GM18870 (cell line): ENCODE measurements around the gene DHRSX.
"Not testable (repeated sequence)": the region's sequence is repeated elsewhere in the genome, so short reads cannot be mapped to it uniquely, and the experiment has no call there.

Experiments used
- ATAC-seq: cut with Tn5 transposase; IDR thresholded peaks from one replicate; pipeline ENCODE4 v1.9.1; 2021; ENCODE audit warnings: moderate library complexity; ENCODE audit not compliant: unreplicated experiment

The DHRSX gene

GRCh38 chrX:2477313-2477712 lies 23.5 kb downstream of the DHRSX start:
- ATAC-seq: not testable (repeated sequence)

DNA sequence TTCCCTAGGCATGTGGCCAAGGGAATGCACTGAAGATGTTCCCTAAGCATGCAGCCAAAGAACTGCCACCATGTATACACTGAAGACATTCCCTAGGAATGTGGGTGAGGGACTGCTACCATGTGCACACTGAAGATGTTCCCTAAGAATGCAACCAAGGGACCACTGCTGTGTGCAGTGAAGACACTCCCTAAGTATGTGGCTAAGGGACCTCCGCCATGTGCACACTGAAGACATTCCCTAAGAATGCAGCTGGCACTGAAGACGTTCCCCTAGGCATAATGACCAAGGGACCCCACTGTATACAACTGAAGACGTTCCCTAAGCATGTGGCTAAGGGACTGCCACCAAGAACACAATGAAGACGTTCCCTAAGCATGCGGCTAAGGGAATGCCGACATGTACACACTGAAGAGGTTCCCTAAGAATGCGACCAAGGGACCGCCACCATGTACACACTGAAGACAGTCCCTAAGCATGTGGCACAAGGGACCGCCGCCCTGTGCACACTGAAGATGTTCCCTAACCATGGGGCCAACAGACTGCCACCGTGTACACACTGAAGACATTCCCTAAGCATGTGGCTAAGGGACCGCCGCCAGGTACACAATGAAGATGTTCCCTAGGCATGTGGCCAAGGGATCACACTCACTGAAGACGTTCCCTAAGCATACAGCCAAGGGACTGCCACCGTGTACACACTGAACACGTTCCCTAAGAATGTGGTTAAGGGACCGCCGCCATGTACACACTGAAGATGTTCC lies 25.6 kb downstream of the DHRSX start:
- no peak for ATAC-seq

DNA sequence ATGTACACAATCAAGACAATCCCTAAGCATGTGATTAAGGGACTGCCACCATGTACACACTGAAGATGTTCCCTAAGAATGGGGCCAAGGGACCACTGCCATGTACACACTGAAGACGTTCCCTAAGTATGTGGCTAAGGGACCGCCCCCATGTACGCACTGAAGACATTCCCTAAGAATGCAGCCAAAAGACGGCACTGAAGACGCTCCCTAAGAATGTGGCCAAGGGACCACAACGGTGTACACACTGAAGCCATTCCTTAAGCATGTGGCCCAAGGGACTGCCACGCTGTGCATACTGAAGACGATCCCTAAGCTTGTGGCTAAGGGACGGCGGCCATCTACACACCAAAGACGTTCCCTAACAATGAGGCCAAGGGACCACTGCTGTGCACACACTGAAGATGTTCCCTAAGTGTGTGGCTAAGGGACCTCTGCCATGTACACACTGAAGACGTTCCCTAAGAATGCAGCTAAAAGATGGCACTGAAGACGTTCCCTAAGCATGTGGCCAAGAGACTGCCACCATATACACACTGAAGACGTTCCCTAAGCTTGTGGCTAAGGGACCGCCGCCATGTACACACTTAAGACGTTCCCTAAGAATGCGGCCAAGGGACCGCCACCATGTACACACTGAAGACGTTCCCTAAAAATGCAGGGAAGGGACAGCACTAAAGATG lies 26.4 kb downstream of the DHRSX start:
- ATAC-seq: no peak

DNA sequence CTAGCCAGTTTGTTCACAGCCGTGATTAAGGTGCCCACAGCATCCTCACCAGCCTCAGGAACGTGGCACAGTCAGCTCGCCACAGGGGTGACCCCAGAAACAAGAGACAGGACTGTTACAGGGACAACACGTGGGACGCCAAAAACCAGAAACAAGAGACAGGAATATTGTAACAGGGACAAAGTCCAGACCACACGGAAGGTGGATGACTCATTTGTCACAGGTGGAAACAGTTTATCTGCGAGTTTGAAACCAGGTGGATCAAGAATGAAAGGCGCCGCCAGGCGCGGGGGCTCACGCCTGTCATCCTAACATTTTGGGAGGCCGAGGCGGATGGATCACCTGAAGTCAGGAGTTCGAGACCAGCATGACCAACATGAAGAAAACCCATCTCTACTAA lies 27.7 kb downstream of the DHRSX start:
- ATAC-seq: not testable (repeated sequence)

- ATAC-seq: no peak
Measured at GRCh38 chrX:2471641-2472040, 29.1 kb downstream of the DHRSX start.

DNA sequence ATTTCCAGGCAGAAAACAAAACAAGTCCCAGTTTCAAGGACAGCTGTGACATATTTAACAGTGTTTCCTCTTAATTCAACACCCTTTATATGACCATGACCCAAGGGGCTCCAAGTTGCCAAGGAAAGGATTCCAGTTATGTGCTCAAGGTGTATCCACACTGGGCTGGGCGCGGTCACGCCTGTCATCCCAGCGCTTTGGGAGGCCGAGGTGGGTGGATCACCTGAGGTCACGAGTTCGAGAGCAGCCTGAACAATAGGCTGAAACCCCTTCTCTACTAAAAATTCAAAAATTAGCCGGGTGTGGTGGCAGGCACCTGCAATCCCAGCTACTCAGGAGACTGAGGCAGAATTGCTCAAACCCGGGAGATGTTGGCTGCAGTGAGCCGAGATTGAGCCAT lies 29.6 kb downstream of the DHRSX start:
- not testable (repeated sequence) for ATAC-seq

- not testable (repeated sequence) for ATAC-seq
Measured at GRCh38 chrX:2469852-2470251, 30.9 kb downstream of the DHRSX start.

GRCh38 chrX:2469196-2469685 lies 31.5 kb downstream of the DHRSX start:
- no peak for ATAC-seq

- ATAC-seq: no peak
Measured at GRCh38 chrX:2468261-2469195, 32.2 kb downstream of the DHRSX start.

GRCh38 chrX:2466876-2467656 lies 33.7 kb downstream of the DHRSX start:
- ATAC-seq: no peak

DNA sequence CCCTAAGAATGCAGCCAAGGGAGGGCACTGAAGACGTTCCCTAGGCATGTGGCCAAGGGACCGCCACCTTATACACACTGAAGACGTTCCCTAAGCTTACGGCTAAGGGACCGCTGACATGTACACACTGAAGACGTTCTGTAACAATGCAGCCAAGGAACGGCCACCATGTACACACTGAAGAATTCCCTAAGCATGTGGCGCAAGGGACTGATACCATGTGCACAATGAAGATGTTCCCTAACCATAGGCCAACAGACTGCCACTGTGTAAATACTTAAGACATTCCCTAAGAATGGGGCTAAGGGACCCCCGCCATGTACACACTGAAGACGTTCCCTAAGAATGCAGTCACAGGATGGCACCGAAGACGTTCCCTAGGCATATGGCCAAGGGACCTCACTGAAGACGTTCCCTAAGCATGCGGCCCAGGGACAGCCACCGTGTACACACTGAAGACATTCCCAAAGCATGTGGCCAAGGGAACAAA lies 36.1 kb downstream of the DHRSX start:
- ATAC-seq: no peak

DNA sequence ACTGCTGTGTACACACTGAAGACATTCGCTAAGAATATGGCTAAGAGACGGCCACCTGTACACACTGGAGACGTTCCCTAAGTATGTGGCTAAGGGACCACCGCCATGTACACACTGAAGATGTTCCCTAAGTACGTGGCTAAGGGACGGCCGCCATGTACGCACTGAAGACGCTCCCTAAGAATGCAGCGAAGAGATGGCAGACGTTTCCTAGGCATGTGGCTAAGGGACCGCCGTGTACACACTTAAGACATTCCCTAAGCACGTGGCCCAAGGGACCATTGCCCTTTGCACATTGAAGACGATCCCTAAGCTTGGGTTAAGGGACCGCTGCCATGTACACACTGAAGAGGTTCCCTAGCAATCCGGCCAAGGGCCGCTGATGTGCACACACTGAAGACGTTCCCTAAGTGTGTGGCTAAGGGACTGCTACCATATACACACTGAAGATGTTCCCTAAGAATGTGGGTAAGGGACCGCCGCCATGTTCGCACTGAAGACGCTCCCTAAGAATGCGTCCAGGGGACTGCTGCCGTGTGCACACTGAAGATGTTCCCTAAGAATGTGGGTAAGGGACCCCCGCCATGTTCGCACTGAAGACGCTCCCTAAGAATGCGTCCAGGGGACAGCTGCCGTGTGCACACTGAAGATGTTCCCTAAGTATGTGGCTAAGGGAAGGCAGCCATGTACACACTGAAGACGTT lies 36.7 kb downstream of the DHRSX start:
- no peak for ATAC-seq

- not testable (repeated sequence) for ATAC-seq
Measured at GRCh38 chrX:2463481-2463880, 37.3 kb downstream of the DHRSX start.

GRCh38 chrX:2462780-2463179 lies 38.0 kb downstream of the DHRSX start:
- ATAC-seq: no peak

GRCh38 chrX:2462074-2462473 lies 38.7 kb downstream of the DHRSX start:
- no peak for ATAC-seq

GRCh38 chrX:2461711-2462016 lies 39.1 kb downstream of the DHRSX start:
- ATAC-seq: no peak

DNA sequence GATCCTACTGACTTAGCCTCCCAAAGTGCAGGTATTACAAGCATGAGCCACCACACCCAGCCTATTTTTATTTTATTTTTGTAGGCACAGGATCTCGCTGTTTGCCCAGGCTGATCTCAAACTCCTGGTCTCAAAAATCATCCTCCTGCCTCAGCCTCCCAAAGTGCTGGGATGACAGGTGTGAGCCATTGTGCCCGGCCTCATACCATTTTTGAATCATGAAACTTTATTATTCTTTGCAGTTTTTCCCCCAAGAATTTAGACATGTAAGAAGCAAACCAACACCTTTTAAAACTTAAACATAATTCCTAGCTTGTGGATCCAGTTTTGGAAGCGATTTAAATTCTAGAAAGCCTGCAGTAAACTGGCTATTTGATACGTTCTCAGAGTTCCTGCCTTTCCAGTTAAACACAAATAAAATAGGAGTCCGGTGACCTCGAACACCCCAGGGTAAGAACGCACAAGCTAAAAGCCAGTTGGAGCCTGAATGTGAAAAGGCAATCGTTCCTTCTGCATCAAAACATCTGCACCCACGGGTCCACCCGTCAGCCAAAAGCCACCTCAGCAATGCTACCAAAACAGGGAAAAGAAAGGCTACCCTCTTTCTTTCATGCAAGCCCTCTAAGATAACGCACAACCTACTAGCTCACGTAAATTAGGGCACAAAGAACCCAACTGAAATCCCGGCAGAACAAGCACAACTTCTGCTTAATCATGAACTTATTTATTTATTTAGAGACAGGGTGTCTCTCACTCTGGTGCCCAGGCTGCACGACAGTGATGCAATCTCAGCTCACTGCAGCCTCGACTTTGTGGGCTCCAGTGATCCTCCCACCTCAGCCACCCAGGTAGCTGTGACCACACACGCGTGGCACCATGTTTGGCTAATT lies 39.7 kb downstream of the DHRSX start:
- ATAC-seq: not testable (repeated sequence)

DNA sequence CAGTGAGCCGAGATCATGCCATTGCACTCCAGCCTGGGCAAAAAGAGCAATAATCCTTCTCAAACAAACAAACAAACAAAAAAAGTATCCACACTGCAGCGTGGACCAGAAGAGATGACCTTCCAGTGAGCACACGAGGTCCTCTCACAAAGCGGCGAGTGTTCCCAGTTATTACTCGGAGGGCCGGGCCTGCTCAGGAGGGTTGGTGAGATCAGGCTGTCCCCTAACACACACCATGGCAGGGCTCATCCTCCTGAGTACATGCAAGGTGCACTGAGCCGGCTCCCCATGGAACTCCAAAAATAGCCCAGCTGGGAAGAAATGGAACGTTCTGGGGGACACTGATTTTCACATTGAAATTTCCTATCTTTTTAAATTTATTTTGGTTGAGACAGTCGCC lies 40.7 kb downstream of the DHRSX start:
- not testable (repeated sequence) for ATAC-seq

DNA sequence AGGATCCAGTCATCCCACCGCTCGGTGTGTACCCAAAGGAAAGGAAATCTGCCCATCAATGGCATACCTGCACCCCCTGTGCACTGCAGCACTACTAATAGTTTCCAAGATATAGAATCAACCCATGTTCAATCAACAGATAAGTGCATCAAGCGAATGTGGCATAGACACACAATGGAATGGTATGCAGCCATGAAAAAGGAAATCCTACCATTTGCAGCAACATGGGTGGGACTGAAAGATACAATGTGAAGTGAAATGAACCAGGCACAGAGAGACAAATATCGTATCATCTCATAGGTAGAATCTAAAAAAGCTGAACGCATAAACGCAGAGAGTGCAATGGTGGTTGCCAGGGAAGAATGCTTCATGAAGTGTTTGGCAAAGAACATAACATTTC lies 42.5 kb downstream of the DHRSX start:
- no peak for ATAC-seq
